ENCODE measurements around the gene CPAMD8. TPM values are rescaled to one million over a fixed set of nuclear protein-coding genes. Genes with fewer than 3 reads are reported as not detected.

Gene CPAMD8
- total RNA-seq, 1 donor, result 0.36 TPM

GRCh38 chr19:16846901-16847300 is 179.7 kb downstream of the CPAMD8 start:
- no peaks in the 10 kb centered on the region for H3K27me3 ChIP-seq (ENCODE audit: insufficient read depth, low read length)
- H3K27ac ChIP-seq (ENCODE audit: low read depth, low read length), result no peak overlapping the region
- peaks cover 9% of the 10 kb centered on the region for H3K79me2 ChIP-seq (ENCODE audit: insufficient read depth, low read length)
- H3K4me2 ChIP-seq (ENCODE audit: insufficient read depth, low read length), result no peak overlapping the region
- H3K4me1 ChIP-seq (ENCODE audit: insufficient read depth, low read length), result peaks cover 19% of the 10 kb centered on the region
- no peaks in the 10 kb centered on the region for H3K9me3 ChIP-seq (ENCODE audit: low read depth, low read length)
- DNase-seq (ENCODE audit: insufficient read length, low spot score, missing footprints), result no peak
- peaks cover 73% of the 10 kb centered on the region for H3K36me3 ChIP-seq (ENCODE audit: insufficient read depth, low read length)
- no peak for TF ChIP-seq CTCF (IDR thresholded peaks at IDR 0.05; ENCODE audit: extremely low read depth, low read depth, low read length)
- no peak overlapping the region for H2AFZ ChIP-seq (ENCODE audit: low read length)
- peaks cover 42% of the 10 kb centered on the region for H4K20me1 ChIP-seq (ENCODE audit: insufficient read depth, low read length)
- H3K4me3 ChIP-seq (ENCODE audit: insufficient read depth, low read length), result no peak overlapping the region

Small RNAs within 50 kb of the gene (small RNA-seq; reads per million reads assigned to genes)
- gene RN7SL823P (not detected), gene RN7SL835P (not detected)

Other genes with a start within 250 kb of the CPAMD8 start
- gene SIN3B, start 197.4 kb downstream of the CPAMD8 start, total RNA-seq, result 24.2 and 29.8 TPM in 2 replicates
- gene F2RL3, start 137.8 kb downstream of the CPAMD8 start, total RNA-seq, result under 0.01 TPM in 2 replicates
- 1.8 and 2.1 TPM in 2 replicates for gene HAUS8, start 48.6 kb upstream of the CPAMD8 start, total RNA-seq
- gene MYO9B, start 49.0 kb upstream of the CPAMD8 start, total RNA-seq, result 86.9 and 96.6 TPM in 2 replicates
- gene USE1, start 188.5 kb upstream of the CPAMD8 start, total RNA-seq, result 22.4 and 25.7 TPM in 2 replicates
- 2.4 and 3.3 TPM in 2 replicates for gene OCEL1, start 199.4 kb upstream of the CPAMD8 start, total RNA-seq
- 29.5 and 32.2 TPM in 2 replicates for gene NR2F6, start 219.1 kb upstream of the CPAMD8 start, total RNA-seq
- gene USHBP1, start 237.9 kb upstream of the CPAMD8 start, total RNA-seq, result not detected in 2 replicates
- gene BABAM1, start 240.6 kb upstream of the CPAMD8 start, total RNA-seq, result 74.8 and 76.7 TPM in 2 replicates